GM18873 (cell line): ENCODE data around the gene PTBP3.

Source experiments
- ATAC-seq: cut with Tn5 transposase; IDR thresholded peaks from one replicate; pipeline ENCODE4 v1.9.1; 2021; ENCODE audit warnings: mild to moderate bottlenecking, moderate library complexity, moderate number of reproducible peaks; ENCODE audit not compliant: unreplicated experiment, low FRiP score

The PTBP3 gene

DNA sequence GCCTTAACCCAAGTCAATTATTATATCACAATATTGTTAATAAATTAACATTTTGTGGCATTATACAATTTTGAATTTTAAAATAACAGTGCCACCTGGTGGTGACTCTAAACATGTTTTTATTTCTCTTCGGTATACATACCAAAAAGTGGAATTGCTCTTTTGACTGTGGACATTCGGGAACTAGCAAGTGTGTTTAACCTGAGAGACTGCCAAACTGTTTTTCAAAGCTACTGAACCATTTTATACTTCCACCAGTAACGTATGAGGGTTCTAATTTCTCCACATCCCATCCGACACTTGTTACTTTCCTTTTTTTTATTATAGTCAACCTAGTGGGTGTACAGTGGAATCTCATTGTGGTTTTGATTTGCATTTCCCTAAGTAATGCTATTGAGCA lies 28.2 kb upstream of the PTBP3 start:
- ATAC-seq: no peak

DNA sequence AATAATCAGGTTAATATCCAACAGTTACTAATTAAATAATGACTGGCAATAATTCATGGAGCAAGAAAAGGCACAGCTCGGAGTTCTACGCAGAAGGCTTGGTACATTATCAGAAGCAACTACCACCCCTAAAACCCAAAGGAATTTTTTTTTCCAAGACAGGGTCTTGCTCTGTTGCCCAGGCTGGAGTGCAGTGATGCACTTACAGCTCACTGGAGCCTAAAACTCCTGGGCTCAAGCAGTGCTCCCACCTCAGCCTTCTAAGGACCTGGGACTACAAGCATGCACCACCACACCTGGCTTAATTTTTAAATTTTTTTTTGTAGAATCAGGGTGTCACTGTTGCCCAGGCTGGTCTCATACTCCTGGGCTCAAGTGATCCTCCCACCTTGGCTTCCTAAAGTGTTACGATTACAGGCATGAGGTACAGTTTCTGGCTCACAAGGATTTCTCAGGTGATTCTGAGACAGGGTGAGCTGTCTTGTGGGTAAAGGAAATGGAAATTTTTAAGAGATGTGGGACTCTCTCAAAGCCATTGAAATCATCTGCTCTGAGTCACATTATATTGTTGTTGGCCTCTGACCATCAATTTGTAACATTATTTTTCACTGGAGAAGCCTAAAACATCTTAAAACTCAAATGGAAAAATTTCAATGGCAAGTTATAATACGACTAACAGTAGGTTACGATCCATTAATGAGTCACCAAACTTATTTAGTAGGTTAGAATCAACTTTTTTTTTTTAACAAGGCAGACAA lies 26.8 kb upstream of the PTBP3 start:
- ATAC-seq: no peak

DNA sequence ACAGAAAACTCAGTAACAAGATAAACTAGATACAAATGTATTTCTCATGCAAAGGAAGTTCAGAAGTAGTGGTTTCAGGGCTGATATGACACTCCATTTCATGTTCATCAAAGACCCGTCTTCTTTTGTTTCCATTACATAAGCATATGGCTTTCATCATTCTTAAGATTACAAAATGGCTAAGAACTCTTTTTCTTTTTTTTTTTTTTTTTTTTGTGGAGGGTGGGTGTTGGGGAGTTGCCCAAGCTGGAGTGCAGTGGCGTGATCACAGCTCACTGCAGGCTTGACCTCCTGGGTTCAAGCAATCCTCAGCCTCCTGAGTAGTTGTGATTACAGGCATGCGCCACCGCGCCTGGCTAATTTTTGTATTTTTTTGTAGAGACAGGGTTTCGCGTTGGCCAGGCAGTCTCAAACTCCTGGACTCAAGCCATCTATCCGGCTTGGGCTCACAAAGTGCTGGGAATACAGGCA lies 22.0 kb upstream of the PTBP3 start:
- no peak for ATAC-seq

DNA sequence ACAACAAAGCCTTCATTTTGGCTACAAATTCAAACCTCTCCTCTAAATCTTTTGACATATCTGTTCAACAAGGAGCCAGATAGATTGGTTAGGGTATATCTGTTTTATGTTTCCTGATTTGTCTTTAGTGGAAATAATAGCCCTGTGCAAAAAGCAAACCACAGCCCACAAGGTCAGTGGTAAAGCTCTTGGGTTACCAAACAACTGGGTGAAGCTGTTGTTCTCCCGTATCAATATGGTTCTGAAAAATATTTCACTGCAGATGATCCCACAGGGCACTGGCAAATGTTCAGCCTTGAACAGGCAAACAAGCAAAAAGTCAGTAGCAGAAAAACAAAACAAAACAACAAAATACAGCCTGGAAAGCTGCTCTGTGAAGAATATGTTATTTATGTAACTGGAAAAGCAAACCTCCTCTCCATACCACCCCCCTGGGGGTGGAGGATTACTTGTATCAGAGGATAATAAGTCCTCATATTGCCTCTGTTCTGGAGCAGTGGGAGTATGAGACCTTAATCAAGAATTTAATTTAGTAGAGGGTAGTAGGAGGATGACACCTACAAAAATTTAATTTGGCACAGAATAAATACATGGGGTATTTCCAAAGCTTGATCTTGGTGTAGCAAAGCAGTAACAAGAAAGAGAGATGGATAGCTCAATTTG lies 20.8 kb upstream of the PTBP3 start:
- ATAC-seq: no peak

DNA sequence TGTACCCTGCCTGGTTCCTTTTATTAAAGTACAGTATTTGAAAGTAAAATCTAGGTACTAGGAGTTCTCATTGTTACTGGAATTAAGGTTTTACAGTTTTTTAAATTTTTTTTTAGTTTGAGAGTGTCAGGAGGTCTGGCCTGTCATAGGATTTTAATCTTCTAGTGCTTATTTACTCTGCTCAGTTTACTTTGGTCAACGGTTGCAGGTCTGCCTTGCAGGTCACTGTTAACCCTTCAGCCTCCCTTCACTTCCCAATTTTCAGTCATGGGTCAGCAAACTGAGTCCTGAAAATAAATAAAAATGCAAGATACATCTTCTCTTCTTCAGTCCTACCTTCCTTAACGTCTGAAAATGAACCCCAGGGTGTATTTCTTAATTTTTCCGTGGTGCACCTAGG lies 18.8 kb upstream of the PTBP3 start:
- ATAC-seq: no peak

DNA sequence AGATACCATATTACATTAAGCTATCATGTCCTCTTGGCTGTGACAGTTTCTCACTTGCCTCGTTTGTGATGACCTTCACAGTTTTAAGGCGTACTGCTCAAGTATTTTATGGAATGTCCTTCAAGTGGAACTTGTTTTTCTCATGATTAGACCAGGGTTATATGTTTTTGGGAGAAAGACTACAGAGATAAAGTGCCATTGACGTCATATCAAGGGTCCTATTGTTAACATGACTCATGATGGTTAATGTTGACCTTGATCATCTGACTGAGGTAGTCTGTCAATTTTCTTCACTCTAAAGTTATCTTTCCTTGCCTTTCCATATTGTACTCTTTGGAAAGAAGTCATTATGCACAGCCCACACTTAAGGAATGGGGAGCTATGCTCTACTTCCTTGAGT lies 17.8 kb upstream of the PTBP3 start:
- no peak for ATAC-seq

DNA sequence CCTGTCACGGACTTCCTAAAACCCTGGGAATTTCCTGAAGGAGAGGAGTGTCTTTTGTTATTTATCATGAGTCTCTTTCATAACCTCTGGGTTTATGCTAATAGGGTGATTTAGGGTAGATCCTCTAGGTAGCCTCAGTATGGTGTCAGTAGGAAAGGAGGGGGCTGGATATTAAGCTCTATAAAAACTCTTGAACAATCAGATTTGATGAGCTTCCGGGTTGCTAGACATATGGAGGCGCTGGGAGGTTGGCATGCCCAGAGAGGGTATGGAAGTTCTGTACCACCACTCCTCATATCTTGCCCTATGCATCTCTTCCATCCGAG lies 15.6 kb upstream of the PTBP3 start:
- ATAC-seq: no peak

DNA sequence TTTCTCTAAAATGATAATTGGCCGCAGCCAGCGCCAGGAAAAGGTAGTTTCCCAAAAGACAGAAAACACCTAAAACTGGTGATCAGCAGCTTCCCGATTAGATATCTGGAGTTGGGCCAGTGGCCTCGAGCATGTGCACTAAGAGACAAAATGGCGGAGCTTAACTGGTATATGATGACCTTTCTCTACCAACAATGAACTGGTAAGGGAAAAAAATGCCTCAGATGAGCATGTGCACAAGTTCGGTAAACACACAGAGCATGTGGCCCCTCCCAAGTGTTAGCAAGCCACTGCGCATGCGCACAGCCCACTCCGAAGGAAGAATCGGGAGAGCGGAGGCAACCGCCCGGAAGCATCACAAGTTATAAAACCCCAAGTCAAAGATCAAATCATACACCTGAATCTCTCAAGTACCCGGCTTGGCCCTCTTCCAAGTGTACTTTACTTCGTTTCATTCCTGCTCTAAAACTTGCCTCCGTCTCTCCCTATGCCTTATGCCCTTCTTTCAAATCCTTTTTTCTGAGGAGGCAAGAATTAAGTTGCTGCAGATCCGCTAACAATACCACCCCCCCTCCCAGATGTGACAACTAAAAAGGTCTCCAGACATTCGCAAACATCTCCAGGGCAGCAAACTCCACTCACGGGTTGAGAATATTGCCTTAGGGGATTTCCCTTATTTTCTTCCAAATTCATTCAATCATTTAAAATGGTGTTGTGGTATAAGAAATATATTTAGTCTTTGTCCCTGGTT lies 15.0 kb upstream of the PTBP3 start:
- ATAC-seq: no peak

DNA sequence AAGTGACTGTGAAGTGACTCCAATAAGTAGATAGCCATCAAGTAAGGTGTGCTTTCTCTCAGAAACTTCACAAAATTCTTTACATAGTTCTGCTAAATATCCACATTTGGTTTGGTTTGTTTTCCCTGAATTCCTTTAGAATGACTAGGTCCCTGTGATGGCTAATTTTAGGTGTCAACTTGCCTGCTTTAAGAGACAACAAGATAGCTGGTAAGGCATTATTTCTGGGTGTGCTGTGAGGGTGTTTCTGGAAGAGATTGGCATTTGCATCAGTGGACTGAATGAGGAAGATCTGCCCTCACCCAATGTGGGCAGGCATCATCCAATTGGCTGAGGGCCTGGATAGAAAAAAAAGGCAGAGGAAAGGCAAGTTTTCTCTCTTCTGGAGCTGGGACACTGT lies 8.3 kb upstream of the PTBP3 start:
- no peak for ATAC-seq

DNA sequence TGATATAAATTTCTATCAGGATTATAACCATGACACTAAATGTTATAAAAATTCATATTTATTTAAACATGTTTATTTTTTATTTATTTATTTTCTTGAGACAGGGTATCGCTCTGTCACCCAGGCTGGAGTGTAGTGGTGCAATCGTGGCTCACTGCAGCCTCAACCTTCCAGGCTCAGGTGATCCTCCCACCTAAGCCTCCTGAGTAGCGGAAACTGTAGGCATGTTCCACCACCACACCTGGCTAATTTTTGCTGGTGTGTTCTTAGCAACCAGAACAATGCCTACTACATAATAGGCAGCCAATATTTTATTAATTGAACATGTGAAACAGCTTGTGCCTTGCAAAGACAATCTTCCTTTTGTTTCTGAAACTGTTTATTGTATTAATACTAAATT lies 6.5 kb upstream of the PTBP3 start:
- ATAC-seq: no peak

DNA sequence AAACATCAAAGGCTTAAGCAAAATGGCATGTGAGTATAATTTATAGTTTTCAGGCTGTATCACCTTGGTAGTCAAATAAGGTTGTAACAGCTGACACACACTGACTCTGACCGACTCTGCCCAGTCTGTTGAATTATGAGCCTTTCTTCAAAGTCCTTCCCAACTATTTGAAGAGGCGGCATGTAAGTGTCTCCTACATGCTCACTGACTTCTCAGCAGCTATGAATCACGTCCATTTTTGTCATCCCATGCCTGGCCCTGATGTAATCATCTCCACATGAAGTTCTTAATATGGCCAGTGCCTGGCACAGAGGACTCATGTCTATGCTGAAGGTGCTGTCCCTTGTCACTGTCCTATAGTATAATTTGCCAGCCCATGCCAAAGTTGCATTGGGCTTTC lies 5.1 kb upstream of the PTBP3 start:
- no peak for ATAC-seq

DNA sequence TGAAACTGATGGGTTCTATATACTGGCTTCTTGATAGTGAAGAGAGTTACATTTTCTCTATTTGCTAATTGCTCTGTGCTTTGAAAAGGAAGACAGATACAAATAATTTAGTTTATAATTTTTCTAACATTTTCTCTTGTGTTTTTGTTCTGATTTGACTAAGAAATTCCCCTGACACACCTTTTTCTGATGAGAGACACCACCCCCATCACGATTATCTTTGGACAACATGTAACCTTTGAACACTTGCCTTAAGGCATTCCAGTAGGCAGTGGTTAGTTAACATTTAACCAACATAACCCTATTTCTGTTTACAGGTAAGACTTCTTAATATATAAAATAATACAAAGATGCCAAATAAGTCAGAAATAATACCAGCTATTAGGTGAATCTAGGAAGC lies 4.1 kb upstream of the PTBP3 start:
- ATAC-seq: no peak

DNA sequence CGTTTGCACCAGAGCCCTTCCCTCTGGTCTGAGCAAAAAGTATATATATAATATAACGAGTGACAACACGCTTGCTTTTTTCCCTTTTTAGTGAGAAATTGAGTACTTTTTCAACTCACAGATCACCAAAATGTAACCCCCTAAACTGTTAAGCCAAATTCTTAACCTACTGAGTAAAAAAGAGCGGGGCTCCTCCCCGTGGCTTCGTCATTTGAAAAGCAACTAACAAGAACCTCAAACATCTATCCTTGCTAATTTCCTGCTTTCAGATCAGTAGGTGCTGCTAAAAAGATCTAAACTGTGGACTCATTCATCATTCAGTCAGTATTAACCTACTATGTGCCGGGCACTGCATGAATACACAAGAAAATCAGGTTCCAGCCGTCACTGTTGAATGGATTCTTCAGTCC lies 1.0 kb upstream of the PTBP3 start:
- ATAC-seq: no peak

DNA sequence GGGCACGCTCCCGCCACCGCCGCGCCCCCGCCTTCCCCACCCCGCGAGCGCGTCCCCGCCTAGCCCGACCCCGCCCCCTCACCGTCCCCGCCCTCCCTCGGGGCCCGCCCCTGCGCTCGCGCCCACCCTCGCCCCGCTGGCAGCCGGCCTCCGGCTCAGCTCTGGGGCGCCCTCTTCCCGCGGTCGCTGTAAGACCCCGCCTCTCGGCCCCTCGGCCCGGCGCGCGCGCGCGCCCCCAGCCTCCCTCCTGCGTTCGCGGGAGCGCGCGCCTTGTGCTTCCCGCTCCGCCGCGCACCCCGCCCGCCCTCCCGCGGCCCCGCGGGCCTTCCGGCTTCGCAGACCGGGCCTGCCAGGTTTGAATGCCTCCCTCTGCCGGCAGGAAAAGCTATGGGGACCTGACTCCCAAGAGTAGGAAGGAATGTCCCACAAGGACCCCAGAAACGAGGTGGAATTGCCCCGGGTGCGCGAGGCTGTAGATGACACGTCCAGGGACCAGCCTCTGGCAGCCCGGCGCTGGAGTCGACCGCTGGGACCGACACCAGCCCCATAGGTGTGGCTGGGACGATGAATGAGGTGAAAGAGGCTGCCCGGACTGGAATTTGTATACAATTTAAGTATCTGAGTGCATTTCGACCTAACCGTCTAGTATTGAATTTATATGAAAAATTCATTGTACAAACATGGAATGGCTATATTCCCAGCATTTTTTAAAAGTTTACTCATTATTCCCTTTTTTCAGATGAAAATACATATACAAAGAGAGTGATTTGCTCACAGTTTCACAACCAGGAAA lies 416 bp upstream of the PTBP3 start:
- peak; percentile 37 for ATAC-seq

DNA sequence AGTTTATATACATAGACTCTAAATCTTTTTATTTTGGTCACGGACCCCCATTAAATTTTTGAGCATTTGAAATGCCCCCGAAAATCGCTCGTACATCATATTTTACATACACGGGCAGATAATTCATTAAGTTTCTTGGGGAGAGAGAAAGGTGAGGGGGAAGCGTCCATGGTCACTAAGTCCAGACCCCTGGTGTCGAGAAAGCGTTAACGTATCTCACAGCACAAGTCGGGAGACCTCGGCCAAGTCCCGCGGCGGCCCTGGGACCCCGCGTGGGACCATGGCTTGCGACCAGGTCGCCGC lies 794 bp downstream of the PTBP3 start:
- peak; percentile 32 for ATAC-seq

DNA sequence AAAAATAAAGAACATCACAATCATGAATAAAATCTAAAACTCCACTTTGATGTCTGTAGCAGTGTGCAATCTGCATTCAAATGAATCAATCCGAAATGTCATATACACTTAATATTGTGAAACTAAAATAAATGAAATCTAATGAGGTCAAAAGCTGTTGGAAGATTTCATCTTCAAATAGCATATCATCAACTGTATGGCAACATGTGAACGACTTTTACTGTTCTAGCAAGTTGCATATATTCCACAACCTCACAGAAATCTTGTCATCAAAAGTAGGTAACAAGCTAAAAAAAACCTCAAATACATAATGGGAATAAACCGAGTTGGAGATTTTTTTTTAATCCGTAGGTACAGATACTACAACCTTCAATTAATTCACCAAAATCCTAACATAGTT lies 1.2 kb downstream of the PTBP3 start:
- no peak for ATAC-seq

DNA sequence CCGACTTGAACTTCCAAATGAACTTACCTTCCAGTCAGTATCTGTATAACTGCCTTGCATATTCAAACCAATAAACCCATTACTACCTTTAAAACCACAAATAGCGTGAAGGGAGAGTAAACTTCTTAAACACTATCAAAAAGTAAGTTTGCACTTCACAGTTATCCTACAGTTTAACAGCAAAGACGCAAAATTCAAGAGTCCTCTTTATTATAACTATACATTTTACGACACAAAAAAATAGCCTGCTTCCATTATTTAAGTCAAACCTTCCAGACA lies 1.8 kb downstream of the PTBP3 start:
- no peak for ATAC-seq

DNA sequence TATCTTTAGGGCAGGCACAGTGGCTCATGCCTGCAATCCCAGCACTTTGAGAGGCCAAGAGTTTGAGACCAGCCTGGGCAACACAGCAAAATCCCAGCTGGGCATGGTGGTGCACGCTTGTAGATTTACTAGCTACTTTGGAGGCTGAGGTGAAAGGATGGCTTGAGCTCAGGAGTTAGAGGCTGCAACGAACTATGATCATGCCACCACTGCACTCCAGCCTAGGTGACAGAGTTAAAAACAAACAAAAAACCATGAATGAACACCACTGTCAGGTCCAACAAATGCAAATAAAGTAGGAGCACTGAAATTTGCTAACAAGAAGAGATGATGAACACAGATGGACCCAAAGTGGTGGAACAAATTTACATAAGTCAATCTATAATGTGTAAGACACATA lies 4.9 kb downstream of the PTBP3 start:
- ATAC-seq: no peak

DNA sequence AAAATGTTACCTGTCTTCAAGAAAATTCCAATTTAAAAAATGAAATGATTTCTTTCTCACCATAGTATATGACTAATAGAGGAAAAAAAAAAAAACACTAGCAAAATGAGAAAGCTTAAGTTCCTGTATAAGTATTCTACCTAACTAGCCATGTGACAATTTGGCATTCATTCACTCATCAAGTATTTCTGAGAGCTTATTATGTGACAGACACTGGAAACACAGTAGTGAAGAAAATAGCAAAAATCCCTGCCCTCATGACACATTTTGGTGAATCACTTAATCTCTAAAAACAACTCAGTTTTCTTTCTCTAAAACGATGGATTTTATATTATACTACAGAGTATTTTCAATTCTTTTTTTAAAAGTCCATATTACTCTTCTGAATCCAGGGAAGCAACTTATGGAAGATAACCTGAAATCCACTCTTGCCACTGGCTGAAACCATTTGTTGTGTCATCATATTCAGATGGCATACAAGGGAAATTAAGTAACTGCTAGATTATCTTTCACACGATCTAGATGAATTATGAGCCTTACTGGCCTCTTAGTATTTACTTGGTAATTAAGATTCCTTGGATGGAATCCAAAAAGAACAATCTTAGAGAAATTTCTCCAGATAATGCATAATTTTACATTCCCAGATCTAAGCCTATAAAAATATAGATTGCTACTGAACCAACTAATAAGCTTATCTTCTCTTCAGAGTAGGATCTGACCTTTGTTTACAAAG lies 5.5 kb downstream of the PTBP3 start:
- ATAC-seq: no peak

DNA sequence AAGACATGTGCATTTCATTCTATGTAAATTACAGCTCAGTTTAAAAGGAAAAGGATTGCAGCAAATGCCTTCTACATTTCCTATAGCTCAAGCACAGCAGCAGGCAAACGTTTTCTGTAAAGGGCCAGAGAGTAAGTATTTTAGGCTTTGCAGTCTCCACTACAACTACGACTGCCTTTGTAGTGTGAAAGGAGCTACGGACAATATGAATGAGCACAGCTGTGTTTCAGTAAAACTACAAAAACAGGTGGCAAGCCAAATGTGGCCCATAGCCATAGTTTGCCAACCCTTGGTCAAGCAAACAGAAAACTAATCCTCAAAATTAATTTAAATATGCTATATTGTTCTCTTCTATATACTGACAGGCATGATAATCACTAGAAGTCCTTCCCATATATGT lies 7.2 kb downstream of the PTBP3 start:
- peak; percentile 50 for ATAC-seq

DNA sequence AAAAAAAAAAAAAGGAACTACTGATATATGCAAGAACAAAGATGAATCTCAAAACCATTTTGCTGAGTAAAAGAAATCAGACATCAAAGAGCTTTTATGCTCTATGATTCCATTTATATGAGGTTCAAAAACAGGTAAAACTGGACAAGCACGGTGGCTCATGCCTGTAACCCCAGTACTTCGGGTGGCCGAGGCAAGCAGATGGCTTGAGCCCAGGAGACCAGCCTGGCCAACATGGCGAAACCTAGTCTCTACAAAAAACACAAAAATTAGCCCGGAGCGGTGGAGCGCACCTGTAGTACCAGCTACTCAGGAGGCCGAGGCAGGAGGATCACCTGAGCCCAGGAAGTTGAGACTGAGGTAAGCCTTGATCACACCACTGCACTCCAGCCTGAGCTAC lies 7.8 kb downstream of the PTBP3 start:
- ATAC-seq: no peak
